PC-3 (cell line): Measurements from ENCODE around the gene WDR91. TPM values are rescaled to one million over a fixed set of nuclear protein-coding genes. Genes with fewer than 3 reads are reported as not detected.

Experiments
- ATAC-seq: fragments of 200-7000 bp; cut with Tn5 transposase; 2 replicates; pipeline ENCODE4 v1.9.1; 2020; ENCODE audit warnings: mild to moderate bottlenecking, moderate library complexity
- Bru-seq: library from RNA; stranded (reverse); fragments of 400-500 nt; gene quantifications from one replicate; lab custom pipeline; 2021; lab: Mats Ljungman, UMichigan
- BruChase-seq, 2 experiments: library from RNA; stranded (reverse); fragments of 400-500 nt; gene quantifications; one replicate each; lab custom pipeline; 2021; lab: Mats Ljungman, UMichigan
- BruUV-seq: library from RNA; stranded (reverse); fragments of 400-500 nt; replicated peaks from 2 replicates; lab custom pipeline; 2021; lab: Mats Ljungman, UMichigan
- CTCF ChIA-PET: fragments of 300-600 bp; sonication (Branson Sonifier 250); formaldehyde crosslinking; loops from one replicate; lab custom pipeline; 2022; ENCODE audit warnings: antibody characterized with exemption; lab: Charles Lee
- POLR2A ChIA-PET: fragments of 300-600 bp; sonication (Branson Sonifier 250); formaldehyde crosslinking; loops from one replicate; lab custom pipeline; 2022; ENCODE audit warnings: antibody characterized with exemption; ENCODE audit not compliant: unreplicated experiment; lab: Charles Lee
- DNase-seq: peaks from one replicate; pipeline ENCODE4 v3.0.0-alpha.2; 2015
- H2AFZ ChIP-seq: fragments of 300-600 bp; sonication (generic); 2 replicates; pipeline ENCODE4 v1.6.0; 2016; ENCODE audit warnings: antibody characterized with exemption, low read length
- H3F3A ChIP-seq: fragments of 300-600 bp; sonication (generic); one replicate; pipeline ENCODE4 v1.6.0; 2017; ENCODE audit warnings: antibody characterized with exemption, low read length, control low read depth, mild to moderate bottlenecking; ENCODE audit not compliant: unreplicated experiment
- H3K27ac ChIP-seq: fragments of 300-600 bp; sonication (generic); 2 replicates; pipeline ENCODE4 v1.5.1; 2016; ENCODE audit warnings: mild to moderate bottlenecking, low read length
- H3K27me3 ChIP-seq: fragments of 300-600 bp; sonication (generic); 2 replicates; pipeline ENCODE4 v1.6.1; 2016; ENCODE audit warnings: low read length, mixed read lengths
- H3K36me3 ChIP-seq: fragments of 300-600 bp; sonication (generic); 2 replicates; pipeline ENCODE4 v1.6.1; 2016; ENCODE audit warnings: low read depth, mixed run types, low read length, mixed read lengths
- H3K4me1 ChIP-seq: fragments of 300-600 bp; sonication (generic); 2 replicates; pipeline ENCODE4 v1.5.1; 2016; ENCODE audit warnings: low read length; ENCODE audit not compliant: insufficient read depth
- H3K4me2 ChIP-seq: fragments of 300-600 bp; sonication (generic); 2 replicates; pipeline ENCODE4 v1.6.0; 2016; ENCODE audit warnings: low read length
- H3K4me3 ChIP-seq: fragments of 300-600 bp; sonication (generic); 2 replicates; pipeline ENCODE4 v1.5.1; 2016; ENCODE audit warnings: mild to moderate bottlenecking, low read length, mixed read lengths
- H3K79me2 ChIP-seq: fragments of 300-600 bp; sonication (generic); 2 replicates; pipeline ENCODE4 v1.6.1; 2017; ENCODE audit warnings: low read length, mixed read lengths
- H3K9ac ChIP-seq: fragments of 300-600 bp; sonication (generic); 2 replicates; pipeline ENCODE4 v1.6.0; 2016; ENCODE audit warnings: mild to moderate bottlenecking, low read length
- H3K9me2 ChIP-seq: fragments of 300-600 bp; sonication (generic); replicated peaks from 2 replicates; pipeline ENCODE4 v1.6.1; 2016; ENCODE audit warnings: mixed run types, low read length, mixed read lengths
- H3K9me3 ChIP-seq: fragments of 300-600 bp; sonication (generic); 2 replicates; pipeline ENCODE4 v1.6.1; 2016; ENCODE audit warnings: low read length, mixed read lengths
- H4K20me1 ChIP-seq: fragments of 300-600 bp; sonication (generic); 2 replicates; pipeline ENCODE4 v1.6.1; 2016; ENCODE audit warnings: low read length, mixed read lengths
- EZH2 ChIP-seq: fragments of 300-600 bp; sonication (generic); IDR thresholded peaks from one replicate; pipeline ENCODE4 v1.6.1; 2017; ENCODE audit warnings: antibody characterized with exemption, mild to moderate bottlenecking, low read length; ENCODE audit not compliant: unreplicated experiment
- EZH2phosphoT487 ChIP-seq: fragments of 300-600 bp; sonication (generic); IDR thresholded peaks from 2 replicates; pipeline ENCODE4 v1.6.1; 2018; ENCODE audit warnings: mild to moderate bottlenecking, antibody characterized with exemption, low read length, borderline replicate concordance
- intact Hi-C: fragments of 100-400 bp; cut with micrococcal nuclease; formaldehyde crosslinking; loops from 2 replicates; pipeline ENCODE4 v1.9.0; 2023
- long read RNA-seq: library from polyadenylated mRNA; unstranded; transcript quantifications from one replicate; pipeline ENCODE4 v2.0.0, GENCODE V29; 2021; ENCODE audit not compliant: unreplicated experiment
- total RNA-seq: library from RNA; depleted of rRNA; stranded (reverse); fragments of >200 nt; gene quantifications from 2 replicates; pipeline ENCODE4 v1.2.3, GENCODE V29; 2014; rRNA removed
- TF ChIP-seq, protein P1 (sequence below): fragments of 300-600 bp; sonication (generic); conservative IDR thresholded peaks from 2 replicates; pipeline ENCODE4 v1.5.1; 2017; ENCODE audit warnings: antibody characterized with exemption, low read depth, mild to moderate bottlenecking, low read length

The WDR91 gene
- total RNA-seq (12.3 and 23.0 TPM in 2 replicates), Bru-seq, nascent RNA (percentile 59 among the genes with signal in this experiment), BruChase-seq, experiment 1, labeled RNA remaining after a 6-hour chase (percentile 58 among the genes with signal in this experiment), BruChase-seq, experiment 2, labeled RNA remaining after a 2-hour chase (percentile 64 among the genes with signal in this experiment)
- long read RNA-seq, full-length matches to known transcripts: 7 of 31 reads
- long read RNA-seq, partial matches to known transcripts: 9 of 31 reads
- long read RNA-seq, other reads (novel, unspliced or antisense): 15 of 31 reads

DNA sequence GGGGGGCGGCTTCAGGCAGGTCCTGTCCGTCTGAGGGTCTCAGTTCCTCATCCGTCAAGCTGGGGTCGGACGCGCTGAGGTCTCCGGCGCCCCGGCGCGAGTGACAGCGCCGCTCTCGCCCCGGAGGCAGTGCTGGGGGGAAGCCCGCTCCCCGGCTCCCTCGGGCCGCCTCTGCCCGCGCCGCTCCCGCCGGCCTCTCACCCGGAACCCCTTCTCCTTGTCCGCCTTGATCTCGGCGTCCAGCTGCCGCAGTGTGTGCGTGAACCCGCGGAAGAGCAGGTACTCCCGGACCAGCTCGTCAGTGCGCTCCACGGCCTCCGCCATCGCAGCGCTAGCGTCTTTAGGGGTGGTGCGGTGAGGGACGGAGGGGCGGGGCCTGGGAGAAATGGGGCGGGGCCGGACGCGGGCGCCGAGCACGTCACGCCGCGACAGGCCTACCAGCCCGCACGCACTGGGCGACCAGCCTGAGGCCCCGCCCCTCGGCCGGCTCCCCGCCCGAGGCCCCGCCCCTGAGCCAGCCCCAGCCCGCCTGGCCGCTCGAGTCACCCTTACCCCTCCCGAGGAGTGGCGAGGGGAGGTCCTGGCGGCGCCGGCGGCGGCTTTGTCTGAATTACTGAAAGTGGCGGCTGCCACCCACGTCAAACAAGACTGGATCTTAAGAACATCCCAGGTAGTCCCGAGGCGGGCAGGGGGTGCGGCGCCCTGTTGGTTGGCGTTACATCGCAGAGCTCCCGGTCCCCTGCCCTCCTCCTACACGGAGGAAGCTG is at the start of gene WDR91:
WDR91 (minus strand) TSS at position 348 of the 767 bp plus-strand sequence; CDS start at position 324, 24 bp downstream.
- peak; percentile 91 for DNase-seq
- intact Hi-C loops: loop anchor here (2.0 to 10.0 kb wide), 3 partner anchors 41 to 224 kb away; partner anchors contain the start of genes AGBL3 and CYREN

GRCh38 chr7:135260470-135260869 is 49.1 kb upstream of the WDR91 start:
- H3K4me2 ChIP-seq: no peak overlapping the region
- intact Hi-C loops: no loop called here
- POLR2A ChIA-PET: no interaction called here
- H3F3A ChIP-seq: no peaks in the 10 kb centered on the region
- DNase-seq (no peak), ATAC-seq (no peak)
- no peaks in the 10 kb centered on the region for H4K20me1 ChIP-seq
- H3K4me3 ChIP-seq: no peak overlapping the region
- no peaks in the 10 kb centered on the region for H3K4me1 ChIP-seq
- no peak overlapping the region for H3K9ac ChIP-seq
- no peaks in the 10 kb centered on the region for H3K9me3 ChIP-seq
- no peaks in the 10 kb centered on the region for H3K36me3 ChIP-seq
- H3K79me2 ChIP-seq: no peaks in the 10 kb centered on the region
- CTCF ChIA-PET: no interaction called here
- H3K9me2 ChIP-seq: no peaks in the 10 kb centered on the region
- no peak overlapping the region for H2AFZ ChIP-seq
- BruUV-seq: no TSS peak
- no peak overlapping the region for H3K27ac ChIP-seq
- TF ChIP-seq, protein P1, sequence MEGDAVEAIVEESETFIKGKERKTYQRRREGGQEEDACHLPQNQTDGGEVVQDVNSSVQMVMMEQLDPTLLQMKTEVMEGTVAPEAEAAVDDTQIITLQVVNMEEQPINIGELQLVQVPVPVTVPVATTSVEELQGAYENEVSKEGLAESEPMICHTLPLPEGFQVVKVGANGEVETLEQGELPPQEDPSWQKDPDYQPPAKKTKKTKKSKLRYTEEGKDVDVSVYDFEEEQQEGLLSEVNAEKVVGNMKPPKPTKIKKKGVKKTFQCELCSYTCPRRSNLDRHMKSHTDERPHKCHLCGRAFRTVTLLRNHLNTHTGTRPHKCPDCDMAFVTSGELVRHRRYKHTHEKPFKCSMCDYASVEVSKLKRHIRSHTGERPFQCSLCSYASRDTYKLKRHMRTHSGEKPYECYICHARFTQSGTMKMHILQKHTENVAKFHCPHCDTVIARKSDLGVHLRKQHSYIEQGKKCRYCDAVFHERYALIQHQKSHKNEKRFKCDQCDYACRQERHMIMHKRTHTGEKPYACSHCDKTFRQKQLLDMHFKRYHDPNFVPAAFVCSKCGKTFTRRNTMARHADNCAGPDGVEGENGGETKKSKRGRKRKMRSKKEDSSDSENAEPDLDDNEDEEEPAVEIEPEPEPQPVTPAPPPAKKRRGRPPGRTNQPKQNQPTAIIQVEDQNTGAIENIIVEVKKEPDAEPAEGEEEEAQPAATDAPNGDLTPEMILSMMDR: no peak
- TF ChIP-seq EZH2 (no peak), EZH2phosphoT487 (no peak)
- no peaks in the 10 kb centered on the region for H3K27me3 ChIP-seq

More for the DNA sequence above, at the start of gene WDR91:
- TF ChIP-seq, protein P1: peak; percentile 28; the same call in 1 of the 2 replicates
- TF ChIP-seq EZH2phosphoT487: no peak
- Histone ChIP-seq H3K27ac (no peak within 1 kb of the TSS), H3K79me2 (no peaks in the 10 kb centered on the region), H3K27me3 (no peaks in the 10 kb centered on the region), H3K9me3 (no peaks in the 10 kb centered on the region), H3F3A (no peaks in the 10 kb centered on the region), H3K4me1 (peaks cover 8% of the 10 kb centered on the region; the same call in 1 of the 2 replicates), H3K9me2 (no peaks in the 10 kb centered on the region), H2AFZ (peak within 1 kb of the TSS; percentile 100), H3K4me2 (peak within 1 kb of the TSS; percentile 94), H4K20me1 (no peaks in the 10 kb centered on the region), H3K9ac (peak within 1 kb of the TSS; percentile 76), H3K4me3 (peak within 1 kb of the TSS; percentile 100), H3K36me3 (no peaks in the 10 kb centered on the region)
- peak; percentile 90 for ATAC-seq
- ChIA-PET CTCF (no interaction called here), POLR2A (interaction anchor here (0.6 kb wide), 1 partner anchor 41 kb away, joined by 13 read pairs; the partner anchor contains the start of gene CYREN)
- no TSS peak for BruUV-seq
